22Rv1 (cell line): Measurements from ENCODE around the gene LPAR1.
"Not testable (repeated sequence)": the region's sequence is repeated elsewhere in the genome, so short reads cannot be mapped to it uniquely, and the experiment has no call there.

ENCODE experiments used
- H3K27ac ChIP-seq: fragments of 450-650 bp; 2 replicates; pipeline ENCODE4 v1.5.1; 2017
- ZFX ChIP-seq: fragments of 450-650 bp; IDR thresholded peaks from 2 replicates; pipeline ENCODE4 v1.6.1; 2017; ENCODE audit warnings: antibody characterized with exemption, borderline replicate concordance
- TF ChIP-seq, protein P1 (sequence below): fragments of 450-650 bp; IDR thresholded peaks from 2 replicates; pipeline ENCODE4 v1.5.1; 2017; ENCODE audit warnings: mild to moderate bottlenecking

LPAR1 gene

DNA sequence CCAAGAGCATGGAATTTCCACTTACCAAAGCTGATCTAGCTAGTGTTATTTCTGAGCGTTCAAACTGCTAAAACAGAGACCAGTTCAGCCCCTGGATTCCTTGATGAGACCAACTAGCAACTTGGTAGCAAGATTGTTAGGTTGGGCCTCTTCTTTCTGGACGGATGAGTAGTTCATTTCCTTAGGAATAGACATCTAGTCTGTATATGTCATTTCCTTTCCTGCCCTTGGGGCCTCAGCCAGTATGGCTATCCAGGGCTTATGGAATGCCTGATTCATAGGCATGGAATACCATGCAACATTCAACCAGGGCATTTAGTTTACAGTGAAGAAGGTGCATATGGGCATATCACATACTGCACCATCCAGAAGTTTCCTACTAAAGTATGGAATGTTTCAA is 14.5 kb upstream of the LPAR1 start:
- H3K27ac ChIP-seq = no peak overlapping the region
- no peak for TF ChIP-seq ZFX
- TF ChIP-seq, protein P1, sequence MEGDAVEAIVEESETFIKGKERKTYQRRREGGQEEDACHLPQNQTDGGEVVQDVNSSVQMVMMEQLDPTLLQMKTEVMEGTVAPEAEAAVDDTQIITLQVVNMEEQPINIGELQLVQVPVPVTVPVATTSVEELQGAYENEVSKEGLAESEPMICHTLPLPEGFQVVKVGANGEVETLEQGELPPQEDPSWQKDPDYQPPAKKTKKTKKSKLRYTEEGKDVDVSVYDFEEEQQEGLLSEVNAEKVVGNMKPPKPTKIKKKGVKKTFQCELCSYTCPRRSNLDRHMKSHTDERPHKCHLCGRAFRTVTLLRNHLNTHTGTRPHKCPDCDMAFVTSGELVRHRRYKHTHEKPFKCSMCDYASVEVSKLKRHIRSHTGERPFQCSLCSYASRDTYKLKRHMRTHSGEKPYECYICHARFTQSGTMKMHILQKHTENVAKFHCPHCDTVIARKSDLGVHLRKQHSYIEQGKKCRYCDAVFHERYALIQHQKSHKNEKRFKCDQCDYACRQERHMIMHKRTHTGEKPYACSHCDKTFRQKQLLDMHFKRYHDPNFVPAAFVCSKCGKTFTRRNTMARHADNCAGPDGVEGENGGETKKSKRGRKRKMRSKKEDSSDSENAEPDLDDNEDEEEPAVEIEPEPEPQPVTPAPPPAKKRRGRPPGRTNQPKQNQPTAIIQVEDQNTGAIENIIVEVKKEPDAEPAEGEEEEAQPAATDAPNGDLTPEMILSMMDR = no peak

DNA sequence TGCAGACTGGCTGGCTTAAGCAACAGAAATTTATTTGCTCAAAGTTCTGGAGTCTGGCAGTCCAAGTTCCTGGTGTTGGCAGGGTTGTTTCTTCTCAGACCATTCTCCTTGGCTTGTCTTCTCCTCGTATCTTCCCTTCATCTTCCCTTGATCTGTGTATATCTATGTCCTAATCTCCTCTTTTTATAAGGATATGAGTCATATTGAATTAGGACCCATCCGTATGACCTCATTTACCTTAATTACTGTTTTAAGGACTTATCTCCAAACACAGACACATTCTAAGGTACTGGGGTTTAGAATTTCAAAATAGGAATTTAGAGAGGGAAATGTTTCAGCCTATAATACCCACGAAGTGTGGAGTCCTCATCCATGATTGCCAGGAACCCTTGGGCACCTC is 13.1 kb upstream of the LPAR1 start:
- H3K27ac ChIP-seq = no peak overlapping the region
- no peak for TF ChIP-seq ZFX
- TF ChIP-seq, protein P1 = no peak

DNA sequence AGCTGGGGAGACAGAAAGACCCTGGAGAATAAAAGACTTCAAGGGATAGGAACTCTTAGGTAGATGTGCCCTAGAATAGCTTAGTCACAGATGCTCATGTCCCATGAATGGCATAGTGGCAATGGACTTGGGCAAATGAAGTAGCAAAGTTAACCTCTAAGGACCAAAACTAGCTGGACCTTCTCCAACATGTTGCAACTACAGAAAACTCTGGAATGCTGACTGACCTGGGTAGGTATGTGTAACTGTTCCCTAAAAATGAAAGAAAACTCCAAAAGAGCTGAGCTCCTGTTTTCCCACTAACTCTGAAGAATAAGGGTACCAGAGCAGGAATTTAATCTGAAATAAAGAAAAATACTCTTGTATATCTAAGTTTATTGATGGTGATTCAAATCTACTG is 12.5 kb upstream of the LPAR1 start:
- no peak overlapping the region for H3K27ac ChIP-seq
- TF ChIP-seq, protein P1 = no peak
- no peak for TF ChIP-seq ZFX

DNA sequence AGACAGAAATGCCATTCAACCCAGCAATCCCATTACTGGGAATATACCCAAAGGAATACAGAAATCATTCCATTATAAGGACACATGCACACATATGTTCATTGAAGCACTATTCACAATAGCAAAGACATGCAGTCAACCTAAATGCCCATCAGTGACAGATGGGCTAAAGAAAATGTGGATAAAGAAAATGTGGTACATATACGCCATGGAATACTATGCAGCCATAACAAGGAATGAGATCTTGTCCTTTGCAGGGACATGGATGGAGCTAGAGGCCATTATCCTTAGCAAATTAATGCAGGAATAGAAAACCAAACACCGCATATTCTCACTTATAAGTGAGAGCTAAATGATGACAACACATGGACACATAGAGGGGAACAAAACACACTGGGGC is 9.0 kb upstream of the LPAR1 start:
- not testable (repeated sequence) for H3K27ac ChIP-seq

DNA sequence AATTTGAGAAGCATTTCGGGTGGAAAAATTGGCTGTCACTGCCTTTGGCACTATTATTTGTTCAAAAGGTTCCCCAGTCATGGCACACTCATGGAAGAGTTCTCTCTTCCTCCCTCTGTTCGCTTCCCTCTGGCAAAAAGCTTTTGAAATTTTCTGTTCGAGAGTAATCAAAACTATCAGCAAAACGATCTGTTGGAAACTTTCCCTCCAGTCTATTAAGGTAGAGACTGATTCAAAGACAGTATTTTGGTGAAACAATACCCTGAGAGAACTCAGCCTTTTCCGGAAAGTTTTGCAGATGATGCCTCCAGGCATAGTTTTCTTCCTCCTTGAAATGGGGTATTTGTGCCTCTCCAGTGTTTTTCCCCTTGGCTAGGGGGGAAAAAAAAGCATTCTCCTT is 3.6 kb upstream of the LPAR1 start:
- TF ChIP-seq, protein P1 = no peak
- TF ChIP-seq ZFX = no peak

DNA sequence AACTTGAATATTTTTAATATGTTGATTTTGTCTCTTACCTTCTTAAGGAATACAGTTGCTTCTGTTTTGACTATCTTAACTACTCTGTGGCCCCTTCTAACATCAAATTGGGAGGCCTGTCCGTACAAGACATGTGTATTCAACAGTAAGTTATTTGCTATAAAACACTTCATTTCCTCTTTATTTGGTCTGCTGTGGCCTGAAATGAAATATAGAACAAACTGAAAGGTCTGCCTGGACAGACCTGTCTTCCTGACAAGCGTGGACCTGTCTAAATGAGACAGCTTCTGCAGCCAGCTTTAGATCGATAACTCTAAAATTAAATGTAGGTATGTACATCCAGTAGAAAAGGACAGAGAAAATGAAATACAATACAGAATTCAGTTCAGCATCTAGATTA is 2.2 kb upstream of the LPAR1 start:
- no peak overlapping the region for H3K27ac ChIP-seq
- no peak for TF ChIP-seq ZFX
- TF ChIP-seq, protein P1 = no peak

More for the DNA sequence above, 3.6 kb upstream of the LPAR1 start:
- no peak overlapping the region for H3K27ac ChIP-seq

DNA sequence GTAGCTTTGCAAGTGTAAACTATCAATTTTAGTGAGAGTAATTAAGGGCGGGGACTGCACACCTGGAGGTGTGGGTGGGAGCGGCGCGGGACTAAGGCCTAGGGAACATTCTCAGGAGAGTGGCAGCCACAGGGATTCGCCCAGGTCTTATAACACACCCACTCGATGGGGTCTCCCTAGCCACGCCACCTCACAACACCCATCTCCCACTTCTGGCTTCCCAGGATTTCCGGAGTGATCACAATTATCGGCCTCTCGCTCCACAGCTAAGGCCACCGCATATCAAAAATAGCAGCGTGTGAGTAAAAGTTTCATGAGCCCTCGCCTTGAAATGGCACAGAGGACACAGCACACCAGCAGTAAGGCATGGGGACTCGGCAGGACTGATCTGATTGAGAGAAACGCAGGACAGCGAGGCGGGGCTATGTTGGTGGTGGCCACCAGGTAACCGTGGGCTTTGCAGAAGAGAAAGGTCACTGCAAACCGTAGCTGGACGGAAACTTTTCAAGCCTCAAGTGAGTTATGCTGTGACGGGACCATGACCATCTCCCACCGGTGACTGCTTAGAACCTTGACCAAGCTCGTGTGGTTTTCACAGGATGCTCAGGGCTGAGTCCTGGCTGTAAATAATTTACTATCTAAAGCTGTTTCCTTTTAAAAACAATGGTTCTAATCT is 1.1 kb upstream of the LPAR1 start:
- no peak overlapping the region for H3K27ac ChIP-seq
- TF ChIP-seq ZFX = no peak
- TF ChIP-seq, protein P1 = no peak

DNA sequence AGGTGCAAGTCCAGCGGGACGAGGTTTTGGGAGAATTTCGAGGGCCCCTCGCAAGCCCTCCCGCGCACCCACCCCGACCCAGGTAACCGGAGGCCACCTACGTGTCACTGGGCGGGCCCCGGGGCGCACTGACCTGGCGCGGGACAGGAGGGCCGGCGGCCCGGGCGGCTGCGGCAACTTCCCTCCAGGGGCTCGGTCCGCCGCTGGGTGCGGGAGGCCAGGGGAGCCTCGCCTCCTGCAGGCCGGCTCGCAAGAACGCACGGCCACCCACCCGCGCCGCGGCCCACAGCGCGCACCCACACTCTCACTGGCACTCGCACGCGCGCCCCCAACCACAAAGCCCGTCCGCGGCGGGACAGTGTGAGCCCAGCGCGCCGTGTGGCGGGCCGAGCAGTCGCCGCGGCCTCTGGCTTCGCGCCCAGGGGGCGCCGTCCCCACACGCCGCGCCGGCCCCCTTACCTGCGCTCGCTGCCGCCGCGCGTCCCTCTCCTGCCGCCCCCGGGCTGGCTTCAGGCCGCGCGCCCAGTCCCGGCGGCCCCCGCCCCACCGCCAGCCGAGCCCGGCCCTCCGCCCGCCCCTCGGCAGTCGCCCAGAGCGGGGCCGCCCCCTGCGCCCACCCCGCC is 451 bp downstream of the LPAR1 start:
- H3K27ac ChIP-seq = no peak overlapping the region
- no peak for TF ChIP-seq ZFX
- TF ChIP-seq, protein P1 = peak; percentile 28
